Breast epithelium (tissue), 4 donors: ENCODE measurements around the gene H6PD. TPM values are rescaled to one million over a fixed set of nuclear protein-coding genes. Genes with fewer than 3 reads are reported as not detected.
A peak's percentile ranks its signal among the peaks of the same experiment; 100 is the strongest.

Experiments
- DNase-seq, 2 donors: peaks; one replicate each; pipeline ENCODE4 v3.0.0-alpha.2; 2019; ENCODE audit warnings: low spot score in 2 of 2
- H3K27ac ChIP-seq, 2 donors: fragments of 200-600 bp; sonication (generic) in 1 of 2; one replicate each; pipeline ENCODE4 v1.5.1; 2016 to 2019; ENCODE audit warnings: mild to moderate bottlenecking in 1 of 2
- H3K27me3 ChIP-seq, 2 donors: fragments of 200-600 bp; sonication (generic) in 1 of 2; one replicate each; pipeline versions ENCODE4 v1.5.1 to v1.6.0; 2017 to 2019; ENCODE audit warnings: control low read depth in 1 of 2, mild to moderate bottlenecking in 1 of 2
- H3K36me3 ChIP-seq: fragments of 200-600 bp; one replicate; pipeline ENCODE4 v1.5.1; 2019
- H3K4me1 ChIP-seq, 2 donors: fragments of 200-600 bp; sonication (generic); one replicate each; pipeline ENCODE4 v1.5.1; 2016 to 2019; ENCODE audit warnings: control low read depth in 1 of 2
- H3K4me3 ChIP-seq, 3 donors: fragments of 200-600 bp; sonication (generic); 1 replicate in 2 of 3; 2 replicates in 1 of 3; pipeline ENCODE4 v1.5.1; 2016 to 2019; ENCODE audit warnings: mild to moderate bottlenecking in 3 of 3, moderate library complexity in 2 of 3
- H3K9me3 ChIP-seq, 2 donors: fragments of 200-600 bp; sonication (generic) in 1 of 2; one replicate each; pipeline ENCODE4 v1.5.1; 2016 to 2019; ENCODE audit warnings: control low read depth in 1 of 2
- CTCF ChIP-seq, 3 donors: fragments of 450-650 bp; IDR thresholded peaks; one replicate each; pipeline ENCODE4 v1.5.1; 2016 to 2017; ENCODE audit warnings: antibody characterized with exemption in 3 of 3, mild to moderate bottlenecking in 3 of 3, moderate library complexity in 3 of 3
- POLR2A ChIP-seq: fragments of 450-650 bp; IDR thresholded peaks from one replicate; pipeline ENCODE4 v1.6.1; 2016; ENCODE audit warnings: antibody characterized with exemption, mild to moderate bottlenecking, moderate library complexity
- POLR2AphosphoS5 ChIP-seq, 3 donors: sonication (generic); formaldehyde crosslinking; IDR thresholded peaks; one replicate each; pipeline ENCODE4 v1.6.1; 2017; ENCODE audit warnings: antibody characterized with exemption in 3 of 3
- intact Hi-C: fragments of 100-400 bp; cut with DNase I; formaldehyde crosslinking; loops from one replicate; pipeline ENCODE4 v1.15.1; 2023; ENCODE audit warnings: low total_unique reads
- total RNA-seq, 3 donors: library from RNA; depleted of rRNA; stranded (reverse); fragments of >200 nt; gene quantifications; one replicate each; pipeline ENCODE4 v1.1.0, GENCODE V29; 2016

H6PD gene
- 10 to 100 TPM; 46.4 to 77.4 (median 49.5) TPM for total RNA-seq

DNA sequence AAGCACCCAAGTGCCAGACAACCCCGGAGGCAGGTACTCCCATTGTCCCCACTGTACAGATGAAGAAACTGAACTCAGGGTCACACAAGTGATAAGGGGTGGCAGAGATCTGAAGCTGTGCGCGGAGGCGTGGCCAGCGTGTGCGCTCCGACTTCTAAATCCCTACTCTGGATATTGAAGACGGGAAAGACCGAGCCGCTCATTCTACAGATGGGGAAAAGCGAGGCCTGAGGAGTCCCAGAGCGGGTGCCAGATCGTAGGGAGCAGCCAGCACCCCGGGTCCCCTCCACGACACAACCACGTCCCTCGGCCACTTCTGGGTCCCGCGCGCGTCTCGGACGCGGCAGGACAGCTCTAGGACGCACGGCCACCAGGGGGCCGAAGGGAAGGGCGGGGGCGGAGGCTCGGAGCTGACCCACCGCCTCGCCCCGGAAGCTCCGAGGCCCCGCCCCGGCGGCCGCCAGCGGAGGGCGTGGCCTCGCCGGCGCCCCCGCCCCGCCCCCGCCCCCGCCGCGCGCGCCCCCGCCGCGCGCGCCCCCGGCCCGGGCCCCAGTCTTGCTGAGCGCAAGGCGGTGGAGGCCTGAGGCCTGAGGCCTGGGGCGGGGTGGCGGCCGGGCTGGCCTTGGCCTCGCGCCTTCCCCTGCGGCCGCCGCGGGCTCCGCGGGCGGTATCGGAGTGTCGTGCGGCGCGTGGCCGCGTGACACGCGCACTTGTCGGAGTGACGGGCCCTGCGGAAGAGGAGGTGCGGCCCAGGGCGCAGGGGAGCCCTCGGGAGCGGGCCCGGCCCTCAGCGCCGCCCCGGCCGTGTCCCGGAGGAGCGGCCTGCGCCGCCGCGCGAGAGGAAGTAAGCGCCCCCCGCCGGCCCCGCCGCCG, at the start of gene H6PD:
Gene H6PD, plus strand, starts transcription at position 552 of the 873 bp plus-strand sequence. CDS start 10,161 bp downstream, outside the sequence.
- no peaks in the 10 kb centered on the region for H3K27me3 ChIP-seq
- peak; percentile 65 for TF ChIP-seq POLR2A
- TF ChIP-seq POLR2AphosphoS5 (IDR thresholded peaks at IDR 0.05), result peak; percentile 60 to 84 (median 81)
- TF ChIP-seq CTCF (IDR thresholded peaks at IDR 0.05), result peak; percentile 49 to 86 (median 81)
- peaks cover 7 to 8% of the 10 kb centered on the region in 2 donors for H3K4me1 ChIP-seq
- H3K36me3 ChIP-seq, result no peaks in the 10 kb centered on the region
- intact Hi-C loops, result no loop called here
- peak within 1 kb of the TSS; percentile 57 to 90 (median 71) for H3K4me3 ChIP-seq
- no peaks in the 10 kb centered on the region for H3K9me3 ChIP-seq
- peak; percentile 70 to 83 for DNase-seq
- H3K27ac ChIP-seq, result peak within 1 kb of the TSS; percentile 90 to 100

GRCh38 chr1:9186082-9186859, 48.3 kb upstream of the H6PD start:
- no peak for DNase-seq
- H3K4me1 ChIP-seq, result peaks cover 0 to 4% of the 10 kb centered on the region in 2 donors

DNA sequence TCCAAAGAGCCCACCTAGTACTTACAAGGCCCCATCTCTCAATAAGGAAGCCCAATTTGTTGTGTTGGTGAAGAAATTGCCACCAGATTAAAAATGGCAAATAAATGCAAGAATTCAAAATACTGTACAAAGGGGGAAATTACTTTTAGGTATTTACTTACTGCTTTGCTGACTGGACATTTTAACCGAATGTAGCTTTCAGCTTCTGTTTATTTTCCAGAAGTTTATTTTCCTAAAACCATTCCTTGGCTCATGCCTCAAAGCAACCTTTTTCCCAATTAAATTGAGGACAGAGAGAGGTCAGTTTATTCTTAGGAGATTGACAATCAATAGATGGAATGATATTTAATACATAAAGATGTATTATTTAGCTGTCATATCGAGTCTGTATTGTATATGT, 47.6 kb upstream of the H6PD start:
- intact Hi-C loops, result no loop called here
- DNase-seq, result no peak
- Histone ChIP-seq H3K4me3 (no peak overlapping the region), H3K27me3 (no peaks in the 10 kb centered on the region), H3K9me3 (no peaks in the 10 kb centered on the region), H3K36me3 (no peaks in the 10 kb centered on the region), H3K4me1 (peaks cover 0 to 4% of the 10 kb centered on the region in 2 donors), H3K27ac (no peak overlapping the region)
- no peak for TF ChIP-seq CTCF (IDR thresholded peaks at IDR 0.05)
- TF ChIP-seq POLR2AphosphoS5 (IDR thresholded peaks at IDR 0.05), result no peak
- TF ChIP-seq POLR2A, result no peak

More at GRCh38 chr1:9186082-9186859, 48.3 kb upstream of the H6PD start:
- H3K36me3 ChIP-seq, result no peaks in the 10 kb centered on the region
- no peaks in the 10 kb centered on the region for H3K27me3 ChIP-seq
- no peak overlapping the region for H3K4me3 ChIP-seq
- H3K27ac ChIP-seq, result no peak overlapping the region
- H3K9me3 ChIP-seq, result no peaks in the 10 kb centered on the region
- TF ChIP-seq CTCF (IDR thresholded peaks at IDR 0.05) (no peak), POLR2A (no peak), POLR2AphosphoS5 (IDR thresholded peaks at IDR 0.05) (no peak)
- intact Hi-C loops, result no loop called here

DNA sequence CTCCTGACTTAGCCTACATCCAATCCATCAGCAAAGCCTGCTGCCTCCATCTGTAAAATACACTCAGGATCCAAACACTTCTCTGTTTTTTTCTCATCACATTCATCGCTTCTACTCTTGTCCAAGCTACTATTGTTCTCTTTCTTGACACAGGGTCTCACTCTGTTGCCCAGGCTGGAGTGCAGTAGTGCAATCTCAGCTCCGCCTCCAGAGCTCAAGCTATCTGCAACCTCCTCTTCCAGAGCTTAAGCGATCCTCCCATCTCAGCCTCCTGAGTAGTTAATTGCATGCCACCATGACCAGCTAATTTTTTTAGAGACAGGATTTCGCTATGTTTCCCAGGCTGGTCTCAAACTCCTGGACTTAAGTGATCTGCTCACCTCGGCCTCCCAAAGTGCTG, 44.3 kb upstream of the H6PD start:
- no peak for DNase-seq
- Histone ChIP-seq H3K27me3 (no peaks in the 10 kb centered on the region), H3K36me3 (no peaks in the 10 kb centered on the region), H3K9me3 (no peaks in the 10 kb centered on the region), H3K4me3 (no peak overlapping the region), H3K27ac (no peak overlapping the region), H3K4me1 (no peaks in the 10 kb centered on the region)
- TF ChIP-seq POLR2AphosphoS5 (IDR thresholded peaks at IDR 0.05) (no peak), POLR2A (no peak), CTCF (IDR thresholded peaks at IDR 0.05) (no peak)
- intact Hi-C loops, result no loop called here

GRCh38 chr1:9191231-9191630, 43.3 kb upstream of the H6PD start:
- TF ChIP-seq CTCF (IDR thresholded peaks at IDR 0.05) (no peak), POLR2AphosphoS5 (IDR thresholded peaks at IDR 0.05) (no peak), POLR2A (no peak)
- no peak for DNase-seq
- Histone ChIP-seq H3K4me1 (no peaks in the 10 kb centered on the region), H3K36me3 (no peaks in the 10 kb centered on the region), H3K4me3 (no peak overlapping the region), H3K27me3 (no peaks in the 10 kb centered on the region), H3K27ac (no peak overlapping the region), H3K9me3 (no peaks in the 10 kb centered on the region)
- intact Hi-C loops, result no loop called here
